Mucosa of rectum (tissue), 2 donors: ENCODE measurements around the gene MACROD2.

Experiments used
- H3K27ac ChIP-seq, 2 donors: one replicate each; pipeline ENCODE4 v1.7.0; 2013; ENCODE audit warnings: inconsistent platforms in 2 of 2, low read depth in 2 of 2, low read length in 2 of 2
- H3K27me3 ChIP-seq, 2 donors: one replicate each; pipeline ENCODE4 v1.7.0; 2013; ENCODE audit warnings: low read length in 2 of 2; ENCODE audit not compliant: control insufficient read depth in 2 of 2, insufficient read depth in 2 of 2
- H3K36me3 ChIP-seq, 2 donors: one replicate each; pipeline ENCODE4 v1.7.0; 2013; ENCODE audit warnings: low read length in 2 of 2; ENCODE audit not compliant: control insufficient read depth in 2 of 2, insufficient read depth in 2 of 2
- H3K4me1 ChIP-seq, 2 donors: one replicate each; pipeline ENCODE4 v1.7.0; 2013; ENCODE audit warnings: low read length in 2 of 2, mild to moderate bottlenecking in 1 of 2; ENCODE audit not compliant: control insufficient read depth in 2 of 2, insufficient read depth in 2 of 2
- H3K4me3 ChIP-seq, 2 donors: one replicate each; pipeline ENCODE4 v1.7.0; 2013; ENCODE audit warnings: low read length in 2 of 2
- H3K9ac ChIP-seq, 2 donors: one replicate each; pipeline ENCODE4 v1.7.0; 2013; ENCODE audit warnings: low read length in 2 of 2, low read depth in 1 of 2, mild to moderate bottlenecking in 1 of 2
- H3K9me3 ChIP-seq, 2 donors: one replicate each; pipeline ENCODE4 v1.7.0; 2013; ENCODE audit warnings: low read length in 2 of 2; ENCODE audit not compliant: control insufficient read depth in 2 of 2
- donor health status: healthy.
- donor health status: Normal muscosa, but diverticular disease.

MACROD2 gene

GRCh38 chr20:15327123-15327522, 1331.8 kb downstream of the MACROD2 start:
- Histone ChIP-seq H3K27ac (no peak overlapping the region), H3K36me3 (no peaks in the 10 kb centered on the region), H3K9ac (no peak overlapping the region), H3K4me3 (no peak overlapping the region), H3K9me3 (no peaks in the 10 kb centered on the region), H3K4me1 (no peaks in the 10 kb centered on the region), H3K27me3 (no peaks in the 10 kb centered on the region)

- no peak overlapping the region for H3K9ac ChIP-seq
- no peak overlapping the region for H3K4me3 ChIP-seq
- H3K27ac ChIP-seq, result no peak overlapping the region
- no peaks in the 10 kb centered on the region for H3K36me3 ChIP-seq
- no peaks in the 10 kb centered on the region for H3K9me3 ChIP-seq
- H3K4me1 ChIP-seq, result no peaks in the 10 kb centered on the region
- no peaks in the 10 kb centered on the region for H3K27me3 ChIP-seq
Measured at GRCh38 chr20:15328084-15328483, 1332.8 kb downstream of the MACROD2 start.

- Histone ChIP-seq H3K9ac (no peak overlapping the region), H3K4me3 (no peak overlapping the region), H3K27me3 (no peaks in the 10 kb centered on the region), H3K27ac (no peak overlapping the region), H3K4me1 (no peaks in the 10 kb centered on the region), H3K9me3 (no peaks in the 10 kb centered on the region), H3K36me3 (no peaks in the 10 kb centered on the region)
Measured at GRCh38 chr20:15332711-15333160, 1337.4 kb downstream of the MACROD2 start.

GRCh38 chr20:15333170-15333569, 1337.9 kb downstream of the MACROD2 start:
- Histone ChIP-seq H3K27ac (no peak overlapping the region), H3K9me3 (no peaks in the 10 kb centered on the region), H3K9ac (no peak overlapping the region), H3K36me3 (no peaks in the 10 kb centered on the region), H3K4me1 (no peaks in the 10 kb centered on the region), H3K27me3 (no peaks in the 10 kb centered on the region), H3K4me3 (no peak overlapping the region)

GRCh38 chr20:15336011-15336410, 1340.7 kb downstream of the MACROD2 start:
- no peak overlapping the region for H3K4me3 ChIP-seq
- no peaks in the 10 kb centered on the region for H3K4me1 ChIP-seq
- H3K9ac ChIP-seq, result no peak overlapping the region
- H3K27me3 ChIP-seq, result no peaks in the 10 kb centered on the region
- H3K36me3 ChIP-seq, result no peaks in the 10 kb centered on the region
- no peaks in the 10 kb centered on the region for H3K9me3 ChIP-seq
- no peak overlapping the region for H3K27ac ChIP-seq

- no peak overlapping the region for H3K9ac ChIP-seq
- no peaks in the 10 kb centered on the region for H3K4me1 ChIP-seq
- no peaks in the 10 kb centered on the region for H3K9me3 ChIP-seq
- no peaks in the 10 kb centered on the region for H3K27me3 ChIP-seq
- H3K36me3 ChIP-seq, result no peaks in the 10 kb centered on the region
- no peak overlapping the region for H3K27ac ChIP-seq
- H3K4me3 ChIP-seq, result no peak overlapping the region
Measured at GRCh38 chr20:15336536-15336935, 1341.2 kb downstream of the MACROD2 start.

- Histone ChIP-seq H3K27me3 (no peaks in the 10 kb centered on the region), H3K27ac (no peak overlapping the region), H3K9me3 (no peaks in the 10 kb centered on the region), H3K4me1 (no peaks in the 10 kb centered on the region), H3K9ac (no peak overlapping the region), H3K36me3 (no peaks in the 10 kb centered on the region), H3K4me3 (no peak overlapping the region)
Measured at GRCh38 chr20:15339264-15339663, 1343.9 kb downstream of the MACROD2 start.

GRCh38 chr20:15342991-15343523, 1347.7 kb downstream of the MACROD2 start:
- Histone ChIP-seq H3K9ac (no peak overlapping the region), H3K36me3 (no peaks in the 10 kb centered on the region), H3K27me3 (no peaks in the 10 kb centered on the region), H3K4me1 (no peaks in the 10 kb centered on the region), H3K4me3 (no peak overlapping the region), H3K27ac (no peak overlapping the region), H3K9me3 (no peaks in the 10 kb centered on the region)

GRCh38 chr20:15345287-15345686, 1350.0 kb downstream of the MACROD2 start:
- no peaks in the 10 kb centered on the region for H3K36me3 ChIP-seq
- H3K27me3 ChIP-seq, result no peaks in the 10 kb centered on the region
- H3K4me3 ChIP-seq, result no peak overlapping the region
- no peaks in the 10 kb centered on the region for H3K4me1 ChIP-seq
- no peak overlapping the region for H3K9ac ChIP-seq
- H3K9me3 ChIP-seq, result no peaks in the 10 kb centered on the region
- no peak overlapping the region for H3K27ac ChIP-seq

GRCh38 chr20:15346657-15347280, 1351.5 kb downstream of the MACROD2 start:
- Histone ChIP-seq H3K4me1 (no peaks in the 10 kb centered on the region), H3K9ac (no peak overlapping the region), H3K27me3 (no peaks in the 10 kb centered on the region), H3K9me3 (no peaks in the 10 kb centered on the region), H3K36me3 (no peaks in the 10 kb centered on the region), H3K27ac (no peak overlapping the region), H3K4me3 (no peak overlapping the region)
